HEK293 (cell line): ENCODE data around the gene TMEM61.

Source experiments
- CTCF ChIA-PET: fragments of 350-600 bp; formaldehyde crosslinking; extraction: SDS; loops from one replicate; lab custom pipeline; 2021; ENCODE audit warnings: antibody characterized with exemption; lab: Yijun Ruan, JAX
- POLR2A ChIA-PET: fragments of 300-600 bp; formaldehyde crosslinking; extraction: SDS; loops from one replicate; lab custom pipeline; 2020; ENCODE audit warnings: antibody characterized with exemption, inconsistent platforms; lab: Yijun Ruan, JAX
- H3K27ac ChIP-seq: fragments of 200-500 bp; sonication (Bioruptor generic); 2 replicates; pipeline ENCODE4 v1.5.1; 2014; ENCODE audit warnings: low read depth, low read length, control low read depth, inconsistent platforms; ENCODE audit errors: extremely low read depth
- H3K36me3 ChIP-seq, 2 experiments: fragments of 200-500 bp in 1 of 2; sonication (Bioruptor generic) in 1 of 2; 1 replicate in 1 of 2; 2 replicates in 1 of 2; pipeline ENCODE4 v1.5.1; 2014 to 2017; ENCODE audit warnings: inconsistent platforms in 2 of 2, low read length in 2 of 2; ENCODE audit not compliant: control insufficient read depth in 2 of 2, insufficient read depth in 1 of 2
- H3K4me1 ChIP-seq: fragments of 200-500 bp; sonication (Bioruptor generic); 2 replicates; pipeline ENCODE4 v1.5.1; 2014; ENCODE audit warnings: mild to moderate bottlenecking, low read length, inconsistent platforms; ENCODE audit not compliant: control insufficient read depth, insufficient read depth
- H3K4me3 ChIP-seq: 2 replicates; pipeline ENCODE4 v1.5.1; 2011; ENCODE audit warnings: low read depth, mild to moderate bottlenecking, control low read depth, low read length, moderate library complexity
- H3K9me3 ChIP-seq: fragments of 200-500 bp; sonication (Bioruptor generic); 2 replicates; pipeline ENCODE4 v1.5.1; 2014; ENCODE audit warnings: low read depth, low read length, inconsistent platforms; ENCODE audit not compliant: control insufficient read depth, insufficient read depth
- FEZF1 ChIP-seq: fragments of 450-650 bp; formaldehyde crosslinking; IDR thresholded peaks from 2 replicates; pipeline ENCODE4 v1.5.1; 2016; ENCODE audit warnings: missing biosample characterization, missing genetic modification characterization
- GLI4 ChIP-seq: fragments of 450-650 bp; formaldehyde crosslinking; IDR thresholded peaks from 2 replicates; pipeline ENCODE4 v1.5.1; 2016; ENCODE audit warnings: missing biosample characterization, missing genetic modification characterization
- HOXD13 ChIP-seq: sonication (generic); formaldehyde crosslinking; IDR thresholded peaks from 2 replicates; pipeline ENCODE4 v1.8.0; 2022; ENCODE audit warnings: missing genetic modification reagents, borderline replicate concordance
- OSR2 ChIP-seq: fragments of 450-650 bp; formaldehyde crosslinking; IDR thresholded peaks from 2 replicates; pipeline ENCODE4 v1.5.1; 2016; ENCODE audit warnings: missing biosample characterization, missing genetic modification characterization
- REST ChIP-seq: fragments of 450-650 bp; formaldehyde crosslinking; IDR thresholded peaks from 2 replicates; pipeline ENCODE4 v1.5.1; 2016; ENCODE audit warnings: missing biosample characterization, missing genetic modification characterization
- ZBTB26 ChIP-seq: fragments of 450-650 bp; formaldehyde crosslinking; optimal IDR thresholded peaks from 2 replicates; pipeline ENCODE3; 2016; ENCODE audit warnings: missing biosample characterization, mild to moderate bottlenecking, missing genetic modification characterization
- ZNF114 ChIP-seq: fragments of 450-650 bp; formaldehyde crosslinking; IDR thresholded peaks from 2 replicates; pipeline ENCODE4 v1.5.0; 2017; ENCODE audit warnings: missing biosample characterization, missing genetic modification characterization
- ZNF148 ChIP-seq: fragments of 450-650 bp; formaldehyde crosslinking; IDR thresholded peaks from 2 replicates; pipeline ENCODE4 v1.5.0; 2017; ENCODE audit warnings: missing biosample characterization, missing genetic modification characterization, borderline replicate concordance
- ZNF223 ChIP-seq: fragments of 450-650 bp; formaldehyde crosslinking; IDR thresholded peaks from 2 replicates; pipeline ENCODE4 v1.5.1; 2016; ENCODE audit warnings: missing biosample characterization, missing genetic modification characterization
- ZNF292 ChIP-seq: fragments of 450-650 bp; formaldehyde crosslinking; IDR thresholded peaks from 2 replicates; pipeline ENCODE4 v1.5.1; 2016; ENCODE audit warnings: low read depth, missing biosample characterization, missing genetic modification characterization, borderline replicate concordance
- ZNF391 ChIP-seq: fragments of 450-650 bp; formaldehyde crosslinking; IDR thresholded peaks from 2 replicates; pipeline ENCODE4 v1.5.1; 2016; ENCODE audit warnings: low read depth, missing biosample characterization, missing genetic modification characterization, borderline replicate concordance
- ZNF398 ChIP-seq: fragments of 450-650 bp; formaldehyde crosslinking; IDR thresholded peaks from 2 replicates; pipeline ENCODE4 v1.5.1; 2017; ENCODE audit warnings: missing biosample characterization, missing genetic modification characterization
- ZNF433 ChIP-seq: fragments of 450-650 bp; formaldehyde crosslinking; IDR thresholded peaks from 2 replicates; pipeline ENCODE4 v1.5.1; 2016; ENCODE audit warnings: missing biosample characterization, missing genetic modification characterization, low read depth
- ZNF692 ChIP-seq: fragments of 450-650 bp; formaldehyde crosslinking; IDR thresholded peaks from 2 replicates; pipeline ENCODE4 v1.5.1; 2016; ENCODE audit warnings: missing biosample characterization, missing genetic modification characterization
- ZSCAN23 ChIP-seq: fragments of 450-650 bp; formaldehyde crosslinking; IDR thresholded peaks from 2 replicates; pipeline ENCODE4 v1.5.1; 2016; ENCODE audit warnings: missing biosample characterization, missing genetic modification characterization
- TF ChIP-seq, protein P1 (sequence below): fragments of 450-650 bp; formaldehyde crosslinking; IDR thresholded peaks from 2 replicates; pipeline ENCODE4 v1.5.1; 2016; ENCODE audit warnings: missing biosample characterization, missing genetic modification characterization
- TF ChIP-seq, protein P2 (sequence below): fragments of 450-650 bp; formaldehyde crosslinking; IDR thresholded peaks from 2 replicates; pipeline ENCODE4 v1.5.1; 2016; ENCODE audit warnings: missing biosample characterization, missing genetic modification characterization
- TF ChIP-seq, protein P3 (sequence below): fragments of 450-650 bp; IDR thresholded peaks from 2 replicates; pipeline ENCODE4 v1.5.1; 2018; ENCODE audit warnings: missing biosample characterization, mild to moderate bottlenecking, missing genetic modification characterization

TMEM61 gene

DNA sequence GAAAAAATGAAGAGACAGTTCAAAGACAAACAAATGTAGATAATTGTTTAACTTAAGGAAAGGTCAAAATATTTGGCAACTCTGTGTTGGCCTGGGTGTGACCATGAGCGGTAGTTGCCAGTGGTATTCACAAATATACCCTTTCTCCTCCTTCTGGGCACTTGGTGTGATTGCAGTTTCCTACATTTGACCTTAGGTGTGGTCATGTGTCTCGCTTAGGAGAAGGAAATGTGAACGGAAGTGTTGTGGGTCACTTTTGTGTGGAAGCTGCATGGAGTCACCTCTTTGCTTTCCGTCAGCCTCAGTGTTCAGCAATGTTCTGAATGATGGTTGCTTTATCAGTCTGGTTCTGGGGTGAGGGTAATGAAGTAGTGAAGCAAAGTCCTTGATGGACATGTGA, 55.5 kb downstream of the TMEM61 start:
- ChIA-PET POLR2A (no interaction called here), CTCF (interaction anchor here (0.5 to 2.0 kb wide), 6 partner anchors 14 to 224 kb away, joined by 3 to 9 read pairs (median 4); no protein-coding TSS in a partner anchor)
- no peak for TF ChIP-seq ZNF114 (tag by site-specific recombination)
- TF ChIP-seq OSR2 (tag by site-specific recombination), result no peak
- TF ChIP-seq ZNF692 (tag by site-specific recombination), result no peak
- TF ChIP-seq, protein P1, sequence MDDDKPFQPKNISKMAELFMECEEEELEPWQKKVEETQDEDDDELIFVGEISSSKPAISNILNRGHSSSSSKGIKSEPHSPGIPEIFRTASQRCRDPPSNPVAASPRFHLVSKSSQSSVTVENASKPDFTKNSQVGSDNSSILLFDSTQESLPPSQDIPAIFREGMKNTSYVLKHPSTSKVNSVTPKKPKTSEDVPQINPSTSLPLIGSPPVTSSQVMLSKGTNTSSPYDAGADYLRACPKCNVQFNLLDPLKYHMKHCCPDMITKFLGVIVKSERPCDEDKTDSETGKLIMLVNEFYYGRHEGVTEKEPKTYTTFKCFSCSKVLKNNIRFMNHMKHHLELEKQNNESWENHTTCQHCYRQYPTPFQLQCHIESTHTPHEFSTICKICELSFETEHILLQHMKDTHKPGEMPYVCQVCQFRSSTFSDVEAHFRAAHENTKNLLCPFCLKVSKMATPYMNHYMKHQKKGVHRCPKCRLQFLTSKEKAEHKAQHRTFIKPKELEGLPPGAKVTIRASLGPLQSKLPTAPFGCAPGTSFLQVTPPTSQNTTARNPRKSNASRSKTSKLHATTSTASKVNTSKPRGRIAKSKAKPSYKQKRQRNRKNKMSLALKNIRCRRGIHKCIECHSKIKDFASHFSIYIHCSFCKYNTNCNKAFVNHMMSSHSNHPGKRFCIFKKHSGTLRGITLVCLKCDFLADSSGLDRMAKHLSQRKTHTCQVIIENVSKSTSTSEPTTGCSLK, result no peak
- TF ChIP-seq GLI4 (tag by site-specific recombination), result no peak
- TF ChIP-seq FEZF1 (tag by site-specific recombination), result no peak
- no peak for TF ChIP-seq ZNF433
- TF ChIP-seq, protein P2, sequence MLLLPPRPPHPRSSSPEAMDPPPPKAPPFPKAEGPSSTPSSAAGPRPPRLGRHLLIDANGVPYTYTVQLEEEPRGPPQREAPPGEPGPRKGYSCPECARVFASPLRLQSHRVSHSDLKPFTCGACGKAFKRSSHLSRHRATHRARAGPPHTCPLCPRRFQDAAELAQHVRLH (tag by site-specific recombination), result no peak
- no peak for TF ChIP-seq ZNF223
- TF ChIP-seq ZNF391 (tag by site-specific recombination), result no peak
- no peak for TF ChIP-seq ZNF148 (tag by site-specific recombination)

GRCh38 chr1:55037733-55038551, 57.5 kb downstream of the TMEM61 start:
- Histone ChIP-seq H3K36me3 (no peaks in the 10 kb centered on the region), H3K4me3 (no peak overlapping the region), H3K27ac (no peak overlapping the region), H3K4me1 (no peaks in the 10 kb centered on the region), H3K9me3 (no peaks in the 10 kb centered on the region)
- ChIA-PET CTCF (interaction anchor here (0.8 kb wide), 1 partner anchor 87 kb away, joined by 4 read pairs; no protein-coding TSS in a partner anchor), POLR2A (no interaction called here)
- TF ChIP-seq HOXD13 (no peak), ZNF398 (tag by site-specific recombination) (peak; percentile 45; the same call in 1 of the 2 replicates), REST (peak; percentile 64), ZNF292 (tag by site-specific recombination) (no peak), ZBTB26 (tag by site-specific recombination) (no peak), ZSCAN23 (tag by site-specific recombination) (no peak)
- TF ChIP-seq, protein P3, sequence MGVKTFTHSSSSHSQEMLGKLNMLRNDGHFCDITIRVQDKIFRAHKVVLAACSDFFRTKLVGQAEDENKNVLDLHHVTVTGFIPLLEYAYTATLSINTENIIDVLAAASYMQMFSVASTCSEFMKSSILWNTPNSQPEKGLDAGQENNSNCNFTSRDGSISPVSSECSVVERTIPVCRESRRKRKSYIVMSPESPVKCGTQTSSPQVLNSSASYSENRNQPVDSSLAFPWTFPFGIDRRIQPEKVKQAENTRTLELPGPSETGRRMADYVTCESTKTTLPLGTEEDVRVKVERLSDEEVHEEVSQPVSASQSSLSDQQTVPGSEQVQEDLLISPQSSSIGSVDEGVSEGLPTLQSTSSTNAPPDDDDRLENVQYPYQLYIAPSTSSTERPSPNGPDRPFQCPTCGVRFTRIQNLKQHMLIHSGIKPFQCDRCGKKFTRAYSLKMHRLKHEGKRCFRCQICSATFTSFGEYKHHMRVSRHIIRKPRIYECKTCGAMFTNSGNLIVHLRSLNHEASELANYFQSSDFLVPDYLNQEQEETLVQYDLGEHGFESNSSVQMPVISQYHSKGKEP (tag by site-specific recombination), result no peak

More for the DNA sequence above, 55.5 kb downstream of the TMEM61 start:
- H3K4me3 ChIP-seq, result no peak overlapping the region
- H3K9me3 ChIP-seq, result no peaks in the 10 kb centered on the region
- H3K36me3 ChIP-seq, result no peaks in the 10 kb centered on the region
- H3K27ac ChIP-seq, result no peak overlapping the region
- no peaks in the 10 kb centered on the region for H3K4me1 ChIP-seq
